Prostate gland (tissue), 2 donors: ENCODE data around the gene SIPA1L3. TPM values are rescaled to one million over a fixed set of nuclear protein-coding genes. Genes with fewer than 3 reads are reported as not detected.
A peak's percentile ranks its signal among the peaks of the same experiment; 100 is the strongest.
"Not testable (repeated sequence)": the region's sequence is repeated elsewhere in the genome, so short reads cannot be mapped to it uniquely, and the experiment has no call there.

Experiments
- DNase-seq: peaks from one replicate; pipeline ENCODE4 v3.0.0-alpha.2; 2019; ENCODE audit warnings: low spot score
- H3K27ac ChIP-seq, 2 donors: fragments of 200-600 bp; sonication (generic); 2 replicates each; pipeline ENCODE4 v1.5.1; 2017 to 2019
- H3K27me3 ChIP-seq: fragments of 200-600 bp; sonication (generic); replicated peaks from 2 replicates; pipeline ENCODE4 v1.5.1; 2019; ENCODE audit not compliant: insufficient read depth
- H3K36me3 ChIP-seq, 2 donors: fragments of 200-600 bp; sonication (generic); 1 replicate in 1 of 2; 2 replicates in 1 of 2; pipeline versions ENCODE4 v1.5.1 to v1.8.1; 2017 to 2019
- H3K4me1 ChIP-seq: fragments of 200-600 bp; sonication (generic); replicated peaks from 2 replicates; pipeline ENCODE4 v1.5.1; 2019
- H3K4me3 ChIP-seq, 2 donors: fragments of 200-600 bp; sonication (generic); 2 replicates each; pipeline ENCODE4 v1.5.1; 2017 to 2019
- H3K9me3 ChIP-seq: fragments of 200-600 bp; sonication (generic); 2 replicates; pipeline ENCODE4 v1.5.1; 2017
- POLR2A ChIP-seq: fragments of 450-650 bp; IDR thresholded peaks from one replicate; pipeline ENCODE4 v1.6.1; 2016; ENCODE audit warnings: antibody characterized with exemption, mild to moderate bottlenecking
- POLR2AphosphoS5 ChIP-seq: sonication (generic); formaldehyde crosslinking; IDR thresholded peaks from one replicate; pipeline ENCODE4 v1.6.1; 2017; ENCODE audit warnings: antibody characterized with exemption
- WGBS: methylation state at CpG from one replicate; pipeline ENCODE4 v1.1.5; 2018; 5-methylcytosine and 5-hydroxymethylcytosine counted together
- intact Hi-C: fragments of 100-400 bp; cut with DNase I; formaldehyde crosslinking; loops from one replicate; pipeline ENCODE4 v1.14.2; 2022
- total RNA-seq, 2 donors: library from RNA; depleted of rRNA; stranded (reverse); fragments of >200 nt; gene quantifications; one replicate each; pipeline ENCODE4 v1.1.0, GENCODE V29; 2016
- TF ChIP-seq, protein P1 (sequence below), 4 experiments: fragments of 200-600 bp in 2 of 4; fragments of 450-650 bp in 2 of 4; sonication (generic) in 2 of 4; IDR thresholded peaks; 1 replicate in 3 of 4; 2 replicates in 1 of 4; pipeline ENCODE4 v1.5.1; 2016 to 2019; ENCODE audit warnings: antibody characterized with exemption in 4 of 4, mild to moderate bottlenecking in 2 of 4, moderate library complexity in 2 of 4

The SIPA1L3 gene
- total RNA-seq, 2 donors from 2014 or later: 48.8 to 63.5 TPM

DNA sequence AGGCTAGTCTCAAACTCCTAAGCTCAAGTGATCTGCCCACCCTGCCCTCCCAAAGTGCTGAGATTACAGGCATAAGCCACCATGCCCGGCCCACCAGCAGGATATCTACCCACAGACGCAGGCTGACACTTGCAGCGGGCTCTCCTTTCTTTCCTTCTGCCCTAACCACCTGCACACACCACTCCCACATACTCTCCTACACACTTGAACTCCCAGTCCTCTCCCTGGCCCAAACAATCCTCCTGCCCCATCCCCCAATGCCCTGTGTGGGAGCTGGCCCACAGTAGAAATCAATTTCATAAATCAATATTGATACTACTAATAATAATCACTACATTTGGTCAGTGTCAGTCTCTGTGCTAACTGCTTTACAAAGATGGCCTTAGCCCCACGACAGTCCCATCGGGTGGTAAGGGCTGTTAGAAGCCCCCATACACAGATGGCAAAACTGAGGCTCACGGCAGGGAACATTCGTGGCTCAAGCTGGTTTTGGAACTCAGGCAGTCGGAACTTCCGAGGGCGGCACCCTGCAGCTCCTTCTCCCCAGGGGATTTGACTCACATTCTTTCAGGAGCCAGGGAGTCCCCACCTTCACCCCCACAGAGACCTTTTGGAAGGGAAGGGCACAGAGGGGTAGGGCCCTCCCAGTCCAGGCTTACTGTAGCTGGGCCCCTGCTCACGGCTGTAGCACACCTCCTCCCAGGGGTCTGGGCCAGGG, 320.4 kb downstream of the SIPA1L3 start:
- TF ChIP-seq POLR2AphosphoS5: no peak
- H3K9me3 ChIP-seq: no peaks in the 10 kb centered on the region
- intact Hi-C loops: no loop called here
- H3K27me3 ChIP-seq: peaks cover 15% of the 10 kb centered on the region
- peaks cover 12% of the 10 kb centered on the region for H3K4me1 ChIP-seq
- no peak overlapping the region for H3K27ac ChIP-seq
- H3K36me3 ChIP-seq: no peaks in the 10 kb centered on the region
- 76% methylated on average over 11 of the region's 11 CpGs for WGBS
- DNase-seq: no peak
- no peak overlapping the region for H3K4me3 ChIP-seq

DNA sequence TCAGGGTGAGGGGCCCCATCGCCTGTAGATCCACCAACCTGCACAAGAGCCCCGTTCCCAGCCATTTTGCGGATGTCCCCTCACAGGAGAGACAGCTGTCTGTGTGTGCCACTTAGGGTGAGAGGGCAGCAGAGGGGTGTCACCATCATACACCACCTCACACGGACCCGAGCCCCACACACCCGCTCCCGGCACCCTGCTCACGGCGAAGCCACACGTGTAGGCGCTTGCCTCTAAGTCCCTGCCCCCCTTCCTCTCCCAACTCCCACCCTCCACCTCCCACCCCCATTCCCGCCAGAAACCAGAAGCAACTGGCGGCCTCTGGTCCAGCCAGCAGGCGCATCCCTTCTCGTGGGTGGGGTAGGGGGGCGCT, 321.0 kb downstream of the SIPA1L3 start:
- Histone ChIP-seq H3K4me1 (peaks cover 12% of the 10 kb centered on the region), H3K27me3 (peaks cover 12% of the 10 kb centered on the region), H3K4me3 (no peak overlapping the region), H3K9me3 (no peaks in the 10 kb centered on the region), H3K36me3 (no peaks in the 10 kb centered on the region), H3K27ac (no peak overlapping the region)
- intact Hi-C loops: no loop called here
- TF ChIP-seq POLR2A (no peak), POLR2AphosphoS5 (no peak)
- TF ChIP-seq, protein P1, sequence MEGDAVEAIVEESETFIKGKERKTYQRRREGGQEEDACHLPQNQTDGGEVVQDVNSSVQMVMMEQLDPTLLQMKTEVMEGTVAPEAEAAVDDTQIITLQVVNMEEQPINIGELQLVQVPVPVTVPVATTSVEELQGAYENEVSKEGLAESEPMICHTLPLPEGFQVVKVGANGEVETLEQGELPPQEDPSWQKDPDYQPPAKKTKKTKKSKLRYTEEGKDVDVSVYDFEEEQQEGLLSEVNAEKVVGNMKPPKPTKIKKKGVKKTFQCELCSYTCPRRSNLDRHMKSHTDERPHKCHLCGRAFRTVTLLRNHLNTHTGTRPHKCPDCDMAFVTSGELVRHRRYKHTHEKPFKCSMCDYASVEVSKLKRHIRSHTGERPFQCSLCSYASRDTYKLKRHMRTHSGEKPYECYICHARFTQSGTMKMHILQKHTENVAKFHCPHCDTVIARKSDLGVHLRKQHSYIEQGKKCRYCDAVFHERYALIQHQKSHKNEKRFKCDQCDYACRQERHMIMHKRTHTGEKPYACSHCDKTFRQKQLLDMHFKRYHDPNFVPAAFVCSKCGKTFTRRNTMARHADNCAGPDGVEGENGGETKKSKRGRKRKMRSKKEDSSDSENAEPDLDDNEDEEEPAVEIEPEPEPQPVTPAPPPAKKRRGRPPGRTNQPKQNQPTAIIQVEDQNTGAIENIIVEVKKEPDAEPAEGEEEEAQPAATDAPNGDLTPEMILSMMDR (IDR thresholded peaks at IDR 0.05): no peak
- 14% methylated on average over 16 of the region's 16 CpGs for WGBS
- no peak for DNase-seq

DNA sequence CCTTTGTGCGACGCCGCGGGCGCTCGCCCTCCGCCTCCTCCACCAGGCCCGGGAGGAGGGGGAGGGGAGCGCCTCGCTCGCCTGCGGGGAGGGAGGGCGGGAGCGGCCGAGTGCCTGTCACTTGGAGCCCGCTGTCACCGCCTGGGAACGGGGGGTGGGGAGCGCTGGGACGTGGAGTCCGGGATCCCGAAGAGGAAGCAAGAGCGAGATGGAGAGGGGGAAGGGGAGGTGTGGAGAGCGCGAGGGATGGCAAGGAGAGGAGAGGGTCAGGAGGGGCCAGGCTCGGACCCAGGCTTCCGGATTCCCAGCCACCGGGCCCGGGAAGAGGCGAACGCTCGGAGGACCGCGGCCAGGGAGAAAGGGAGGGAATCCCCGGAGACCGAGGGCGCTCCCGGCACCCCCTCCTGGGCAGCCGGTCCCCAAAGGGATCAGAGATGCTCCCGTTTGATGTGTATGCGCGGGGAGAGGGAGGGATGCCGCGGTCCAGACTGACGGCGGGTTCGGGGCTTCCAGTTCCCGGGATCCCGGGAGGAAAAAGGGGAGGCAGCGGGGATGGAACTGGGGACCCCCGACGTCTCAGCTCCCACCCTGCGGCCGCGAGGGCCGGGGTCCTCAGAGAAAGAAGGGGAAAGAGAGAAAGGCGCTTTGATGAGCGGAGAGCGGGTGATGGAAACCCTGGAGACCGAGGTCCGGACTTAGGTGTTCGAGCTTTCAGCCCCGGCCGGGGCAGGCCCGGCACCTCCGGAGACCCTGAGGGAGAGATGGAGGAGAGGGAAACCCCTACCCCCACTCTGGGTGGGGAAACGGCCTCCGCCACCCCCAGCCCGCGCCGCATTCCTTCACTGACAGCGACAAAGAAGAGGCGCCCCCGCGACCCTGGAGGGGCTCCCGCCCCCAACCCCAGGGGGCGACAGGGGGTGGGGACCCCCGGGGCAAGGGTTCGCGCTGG, 321.8 kb downstream of the SIPA1L3 start:
- peaks cover 12% of the 10 kb centered on the region for H3K4me1 ChIP-seq
- TF ChIP-seq, protein P1 (IDR thresholded peaks at IDR 0.05): no peak
- TF ChIP-seq POLR2AphosphoS5 (no peak), POLR2A (no peak)
- no peak overlapping the region for H3K27ac ChIP-seq
- H3K4me3 ChIP-seq: no peak overlapping the region
- intact Hi-C loops: no loop called here
- H3K36me3 ChIP-seq: no peaks in the 10 kb centered on the region
- no peak for DNase-seq
- WGBS: 1% methylated on average over 53 of the region's 80 CpGs
- peaks cover 12% of the 10 kb centered on the region for H3K27me3 ChIP-seq
- H3K9me3 ChIP-seq: no peaks in the 10 kb centered on the region

DNA sequence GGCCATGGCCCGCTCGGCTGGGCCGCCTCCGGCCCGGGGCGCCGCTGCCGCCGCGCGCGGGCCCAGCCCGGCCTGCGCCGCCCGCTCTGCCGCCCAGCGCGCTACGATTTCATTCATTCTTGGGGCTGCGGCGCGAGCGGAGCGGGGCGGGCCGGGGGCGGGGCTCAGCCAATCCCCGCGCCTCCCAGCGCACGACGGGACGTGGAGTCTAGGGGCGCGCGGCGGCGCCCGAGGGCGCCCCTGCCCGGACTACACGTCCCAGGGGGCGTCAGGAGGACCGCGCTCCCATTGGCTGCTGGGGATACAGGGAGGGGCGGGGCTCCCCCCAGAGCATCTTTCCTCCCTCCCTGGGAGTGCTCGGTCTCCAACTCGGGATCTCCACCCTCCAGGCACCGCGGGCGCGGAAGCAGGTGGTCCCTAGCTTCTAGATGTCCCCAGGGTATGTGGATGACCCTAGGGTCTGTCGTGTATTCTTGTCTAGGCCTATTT, 322.6 kb downstream of the SIPA1L3 start:
- no peak overlapping the region for H3K27ac ChIP-seq
- peaks cover 12% of the 10 kb centered on the region for H3K4me1 ChIP-seq
- H3K27me3 ChIP-seq: peaks cover 12% of the 10 kb centered on the region
- no peaks in the 10 kb centered on the region for H3K36me3 ChIP-seq
- intact Hi-C loops: loop anchor here (10.0 kb wide), 1 partner anchor 85 kb away; no protein-coding TSS in a partner anchor
- DNase-seq: peak; percentile 31
- H3K9me3 ChIP-seq: no peaks in the 10 kb centered on the region
- no peak overlapping the region for H3K4me3 ChIP-seq
- WGBS: 2% methylated on average over 28 of the region's 54 CpGs
- TF ChIP-seq, protein P1 (IDR thresholded peaks at IDR 0.05): no peak

DNA sequence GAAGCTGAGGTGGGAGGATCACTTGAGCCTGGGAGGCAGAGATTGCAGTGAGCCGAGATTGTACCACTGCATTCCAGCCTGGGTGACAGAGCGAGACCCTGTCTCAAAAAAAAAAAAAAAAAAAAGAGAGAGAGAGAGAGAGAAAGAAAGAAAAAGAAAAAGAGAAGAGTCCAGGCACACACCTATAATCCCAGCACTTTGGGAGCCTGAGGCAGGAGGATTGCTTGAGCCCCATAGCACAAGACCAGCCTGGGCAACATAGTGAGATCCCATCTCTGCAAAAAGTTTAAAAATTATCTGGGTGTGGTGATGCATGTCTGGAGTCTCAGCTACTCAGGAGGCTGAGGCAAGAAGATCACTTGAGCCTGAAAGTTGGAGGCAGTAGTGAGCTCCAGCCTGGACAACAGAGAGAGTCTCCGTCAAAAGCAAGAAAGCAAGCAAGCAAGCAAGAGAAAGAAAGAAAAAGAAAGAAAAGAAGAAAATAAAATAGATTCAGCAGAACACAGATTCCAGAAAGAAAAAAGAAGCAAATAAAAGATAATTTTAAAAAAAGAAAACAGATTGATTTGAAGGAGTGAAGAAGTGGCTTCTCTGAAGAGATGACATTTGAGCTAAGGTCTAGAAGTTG, 323.6 kb downstream of the SIPA1L3 start:
- not testable (repeated sequence) for DNase-seq, H3K4me3 ChIP-seq, H3K9me3 ChIP-seq, H3K27ac ChIP-seq, H3K36me3 ChIP-seq
- intact Hi-C loops: loop anchor here (10.0 kb wide), 1 partner anchor 86 kb away; no protein-coding TSS in a partner anchor
- WGBS: 58% methylated on average over 3 of the region's 3 CpGs
- Histone ChIP-seq H3K27me3 (peaks cover 12% of the 10 kb centered on the region), H3K4me1 (peaks cover 12% of the 10 kb centered on the region)
